Calu3 (cell line): ENCODE results near the gene TBC1D3I. TPM values are rescaled to one million over a fixed set of nuclear protein-coding genes. Genes with fewer than 3 reads are reported as not detected.
"Not testable (repeated sequence)": the region's sequence is repeated elsewhere in the genome, so short reads cannot be mapped to it uniquely, and the experiment has no call there.

Source experiments
- Bru-seq: library from RNA; stranded (reverse); fragments of 400-500 nt; gene quantifications from one replicate; lab custom pipeline; 2021; lab: Mats Ljungman, UMichigan
- BruChase-seq, 2 experiments: library from RNA; stranded (reverse); fragments of 400-500 nt; gene quantifications; one replicate each; lab custom pipeline; 2021; lab: Mats Ljungman, UMichigan
- BruUV-seq: library from RNA; stranded (reverse); fragments of 400-500 nt; replicated peaks from 2 replicates; lab custom pipeline; 2021; lab: Mats Ljungman, UMichigan
- CTCF ChIA-PET: fragments of 300-600 bp; sonication (Branson Sonifier 250); formaldehyde crosslinking; loops from one replicate; lab custom pipeline; 2022; ENCODE audit warnings: antibody characterized with exemption; lab: Charles Lee
- DNase-seq: peaks from one replicate; pipeline ENCODE4 v3.0.0; 2022
- H3K27ac Mint-ChIP-seq: one replicate; pipeline ENCODE4 v1.8.0; 2022; ENCODE audit warnings: mixed read lengths; ENCODE audit not compliant: unreplicated experiment
- H3K27me3 Mint-ChIP-seq: one replicate; pipeline ENCODE4 v1.8.0; 2022; ENCODE audit warnings: mixed read lengths; ENCODE audit not compliant: unreplicated experiment
- H3K36me3 Mint-ChIP-seq: one replicate; pipeline ENCODE4 v1.8.0; 2022; ENCODE audit warnings: mild to moderate bottlenecking, moderate library complexity, mixed read lengths; ENCODE audit not compliant: insufficient read depth, unreplicated experiment
- H3K4me1 Mint-ChIP-seq: one replicate; pipeline ENCODE4 v1.8.0; 2022; ENCODE audit warnings: mild to moderate bottlenecking, low read depth, mixed read lengths; ENCODE audit not compliant: unreplicated experiment
- H3K4me3 Mint-ChIP-seq: one replicate; pipeline ENCODE4 v1.8.0; 2022; ENCODE audit warnings: mild to moderate bottlenecking, low read depth, moderate library complexity, mixed read lengths; ENCODE audit not compliant: unreplicated experiment
- H3K9me3 Mint-ChIP-seq: one replicate; pipeline ENCODE4 v1.8.0; 2022; ENCODE audit warnings: low read depth, mixed read lengths; ENCODE audit not compliant: unreplicated experiment
- intact Hi-C: fragments of 100-400 bp; cut with micrococcal nuclease; formaldehyde crosslinking; loops from one replicate; pipeline ENCODE4 v1.10.0; 2022; ENCODE audit not compliant: unreplicated experiment
- long read RNA-seq: library from polyadenylated mRNA; stranded (forward); transcript quantifications from one replicate; pipeline ENCODE4 v2.0.0, GENCODE V29; 2022
- total RNA-seq: library from RNA; stranded (reverse); gene quantifications from 2 replicates; pipeline ENCODE4 v1.2.3, GENCODE V29; 2022

TBC1D3I gene
- 2.1 and 3.3 TPM in 2 replicates for total RNA-seq
- Bru-seq, nascent RNA: percentile 7 among the genes with signal in this experiment
- percentile 22 among the genes with signal in this experiment for BruChase-seq, experiment 1, labeled RNA remaining after a 6-hour chase
- percentile 25 among the genes with signal in this experiment for BruChase-seq, experiment 2, labeled RNA remaining after a 2-hour chase
- long read RNA-seq: 0 reads

DNA sequence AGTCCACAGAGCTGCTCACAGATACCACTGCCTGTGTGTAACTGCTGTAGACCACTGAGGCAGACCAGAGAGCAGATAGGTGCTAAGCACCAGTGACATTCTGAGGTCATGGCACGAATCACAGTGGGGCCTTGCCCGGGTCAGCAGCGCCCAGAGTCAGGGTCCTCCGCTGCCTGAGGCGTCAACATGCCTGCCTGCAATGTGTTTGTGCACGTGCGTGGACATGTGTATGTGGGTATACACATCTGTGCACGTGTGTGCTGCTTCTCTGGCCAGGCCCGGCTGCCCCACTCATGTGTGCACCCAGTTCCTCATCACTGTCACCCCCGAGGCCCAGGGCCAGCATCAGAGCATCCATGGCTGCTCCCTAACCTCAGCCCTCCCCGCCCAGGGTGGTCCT, at the start of gene TBC1D3I:
TSS of gene TBC1D3I (minus strand) at position 101 of the 400 bp plus-strand sequence. CDS start 1,585 bp downstream, outside the sequence.
- BruUV-seq, H3K4me1 Mint-ChIP-seq, H3K9me3 Mint-ChIP-seq, H3K4me3 Mint-ChIP-seq, intact Hi-C loops, DNase-seq, H3K27me3 Mint-ChIP-seq, CTCF ChIA-PET, H3K27ac Mint-ChIP-seq, H3K36me3 Mint-ChIP-seq: not testable (repeated sequence)

DNA sequence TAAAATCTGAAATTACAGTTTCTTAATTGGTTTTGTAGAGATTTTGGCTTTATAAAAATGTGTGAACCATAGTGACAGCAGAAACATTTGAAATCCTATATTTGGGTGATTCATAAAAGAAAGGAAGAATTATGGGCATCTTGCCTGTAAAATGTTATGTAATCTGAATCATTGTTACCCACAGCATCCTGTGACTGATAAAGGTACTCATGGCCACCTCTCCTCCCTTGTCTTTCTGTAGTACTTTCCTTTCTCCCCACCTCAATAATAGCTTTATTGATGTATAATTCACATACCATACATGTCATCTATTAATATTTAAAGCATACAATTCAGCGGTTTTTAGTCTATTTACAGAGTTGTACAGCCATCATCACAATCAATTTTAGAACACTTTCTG, 30.8 kb upstream of the TBC1D3I start:
- H3K27ac Mint-ChIP-seq, CTCF ChIA-PET, H3K4me3 Mint-ChIP-seq, DNase-seq, H3K27me3 Mint-ChIP-seq, H3K4me1 Mint-ChIP-seq, H3K9me3 Mint-ChIP-seq, H3K36me3 Mint-ChIP-seq, BruUV-seq, intact Hi-C loops: not testable (repeated sequence)

DNA sequence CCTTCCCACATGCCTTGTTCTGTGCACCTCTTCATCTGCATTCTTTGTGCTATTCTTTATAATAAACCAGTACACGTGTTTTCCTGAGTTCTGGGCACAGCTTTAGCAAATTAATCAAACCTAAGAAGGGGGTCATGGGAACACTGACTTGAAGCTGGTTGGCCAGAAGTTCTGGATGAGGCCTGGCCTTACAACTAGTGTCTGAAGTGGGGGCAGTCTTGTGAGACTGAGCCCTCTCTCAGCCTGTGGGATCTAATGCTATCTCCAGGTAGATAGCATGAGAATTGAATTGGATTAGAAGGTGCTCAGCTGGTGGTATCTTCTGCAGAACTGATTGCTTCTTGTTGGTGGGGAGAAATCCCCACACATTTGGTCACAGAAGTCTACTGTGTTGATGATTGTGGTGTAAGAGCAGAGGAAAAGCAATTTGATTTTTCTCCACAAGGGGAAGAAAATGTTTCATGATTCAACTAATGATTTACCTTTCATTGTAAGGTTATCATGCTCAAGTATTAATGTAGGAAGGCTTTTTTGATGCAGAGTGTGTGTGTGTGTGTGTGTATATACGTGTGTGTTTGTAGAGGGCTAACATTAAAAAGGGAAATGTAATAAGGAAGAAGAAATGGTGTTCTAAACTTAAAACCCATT, 25.7 kb upstream of the TBC1D3I start:
- BruUV-seq, H3K4me3 Mint-ChIP-seq, H3K36me3 Mint-ChIP-seq, H3K9me3 Mint-ChIP-seq, intact Hi-C loops, CTCF ChIA-PET, DNase-seq, H3K27ac Mint-ChIP-seq, H3K27me3 Mint-ChIP-seq, H3K4me1 Mint-ChIP-seq: not testable (repeated sequence)

DNA sequence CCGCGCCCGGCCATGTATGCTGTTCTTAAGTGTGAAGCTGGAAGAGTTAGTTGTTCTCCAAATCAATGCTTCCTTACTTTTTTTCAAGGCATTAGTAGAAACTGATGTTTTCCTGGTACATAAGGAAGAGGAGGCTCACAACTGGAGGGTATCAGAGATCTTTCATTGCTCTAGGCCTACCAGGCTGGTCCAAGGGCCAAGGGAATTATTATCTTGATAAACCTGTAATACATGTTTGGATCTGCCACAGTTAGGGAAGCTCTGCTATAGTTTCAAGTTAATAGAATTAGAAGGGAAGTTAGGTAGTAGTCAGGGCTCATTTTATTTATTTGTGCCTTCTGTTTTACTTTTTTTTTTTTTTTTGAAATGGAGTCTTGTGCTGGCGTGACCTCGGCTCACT, 19.8 kb upstream of the TBC1D3I start:
- H3K36me3 Mint-ChIP-seq, H3K4me3 Mint-ChIP-seq, H3K9me3 Mint-ChIP-seq, intact Hi-C loops, H3K27ac Mint-ChIP-seq, H3K27me3 Mint-ChIP-seq, BruUV-seq, DNase-seq, H3K4me1 Mint-ChIP-seq, CTCF ChIA-PET: not testable (repeated sequence)

DNA sequence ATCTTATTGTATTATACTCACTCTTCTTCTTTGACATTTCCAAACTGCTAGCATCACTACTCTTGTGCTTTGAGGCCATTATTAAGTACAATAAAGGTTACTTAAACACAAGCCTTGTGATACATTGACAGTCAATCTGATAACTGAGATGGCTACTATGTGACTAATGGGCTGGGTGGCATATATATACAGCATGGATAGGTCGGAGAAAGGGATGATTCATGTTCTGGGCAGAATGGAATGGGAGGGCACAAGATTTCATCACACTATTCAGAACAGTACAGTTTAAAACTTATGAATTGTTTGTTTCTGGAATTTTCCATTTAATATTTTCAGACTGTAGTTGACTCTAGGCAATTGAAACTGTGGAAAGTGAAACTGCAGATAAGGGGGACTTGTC, 18.9 kb upstream of the TBC1D3I start:
- H3K36me3 Mint-ChIP-seq, H3K9me3 Mint-ChIP-seq, H3K4me3 Mint-ChIP-seq, intact Hi-C loops, DNase-seq, H3K27ac Mint-ChIP-seq, CTCF ChIA-PET, H3K4me1 Mint-ChIP-seq, H3K27me3 Mint-ChIP-seq, BruUV-seq: not testable (repeated sequence)

DNA sequence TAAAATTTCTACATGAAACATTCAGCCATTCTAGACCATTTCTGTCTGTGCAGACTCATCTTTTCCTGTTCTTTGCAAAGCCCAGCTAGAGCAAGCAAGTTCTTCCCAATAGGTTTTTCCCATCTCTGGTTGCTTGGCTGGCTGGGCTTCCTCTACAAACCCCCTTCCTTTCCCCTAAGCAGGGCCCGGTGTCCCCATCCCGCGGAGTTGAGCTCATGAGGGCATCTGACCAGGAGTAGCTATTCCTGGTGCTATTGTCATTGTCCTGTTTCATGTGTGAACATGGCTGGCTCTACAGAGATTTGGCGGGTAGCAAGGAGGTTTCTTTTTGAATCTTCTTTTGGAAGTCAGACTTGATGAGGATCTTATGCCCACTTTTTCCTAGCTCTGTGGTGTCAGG, 22.3 kb downstream of the TBC1D3I start:
- H3K27ac Mint-ChIP-seq, H3K4me1 Mint-ChIP-seq, H3K36me3 Mint-ChIP-seq, H3K4me3 Mint-ChIP-seq, BruUV-seq, intact Hi-C loops, CTCF ChIA-PET, H3K9me3 Mint-ChIP-seq, H3K27me3 Mint-ChIP-seq: not testable (repeated sequence)
- DNase-seq: peak; percentile 0

DNA sequence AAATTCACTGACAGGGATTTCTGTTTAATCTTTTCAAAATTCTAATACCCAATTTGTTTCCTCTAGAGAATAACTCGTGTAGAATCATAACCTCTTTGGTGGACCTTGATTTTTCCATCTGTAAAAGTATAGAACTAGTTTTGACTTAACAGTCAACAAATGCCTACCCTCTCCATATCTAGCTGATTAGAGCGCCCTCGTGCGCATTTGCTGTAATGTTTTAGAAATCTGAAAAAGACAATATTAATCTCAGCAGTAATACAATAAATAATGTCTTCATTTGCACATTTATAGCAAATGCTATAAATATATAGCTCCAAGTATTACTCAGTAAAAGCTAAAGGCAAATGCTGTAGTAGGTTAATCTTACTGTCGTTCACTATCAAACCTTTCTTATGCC, 34.7 kb downstream of the TBC1D3I start:
- H3K27me3 Mint-ChIP-seq, H3K4me1 Mint-ChIP-seq, intact Hi-C loops, CTCF ChIA-PET, H3K9me3 Mint-ChIP-seq, DNase-seq, H3K36me3 Mint-ChIP-seq, H3K27ac Mint-ChIP-seq, BruUV-seq, H3K4me3 Mint-ChIP-seq: not testable (repeated sequence)

DNA sequence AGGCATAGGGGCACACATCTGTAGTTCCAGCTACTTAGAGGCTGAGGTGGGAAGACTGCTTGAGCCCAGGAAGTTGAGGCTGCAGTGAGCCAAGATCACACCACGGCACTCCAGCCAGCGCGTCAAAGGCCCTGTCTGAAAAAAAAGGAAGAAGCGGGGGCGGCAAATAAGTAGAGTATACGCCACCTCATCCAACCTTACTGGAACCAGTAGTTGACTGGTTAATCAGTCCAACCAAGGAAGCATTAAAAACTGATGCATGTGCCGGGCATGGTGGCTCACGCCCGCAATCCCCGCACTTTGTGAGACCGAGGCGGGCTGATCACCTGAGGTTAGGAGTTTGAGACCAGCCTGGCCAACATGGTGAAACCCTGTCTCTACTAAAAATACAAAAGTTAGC, 41.4 kb downstream of the TBC1D3I start:
- H3K27ac Mint-ChIP-seq: not testable (repeated sequence)

DNA sequence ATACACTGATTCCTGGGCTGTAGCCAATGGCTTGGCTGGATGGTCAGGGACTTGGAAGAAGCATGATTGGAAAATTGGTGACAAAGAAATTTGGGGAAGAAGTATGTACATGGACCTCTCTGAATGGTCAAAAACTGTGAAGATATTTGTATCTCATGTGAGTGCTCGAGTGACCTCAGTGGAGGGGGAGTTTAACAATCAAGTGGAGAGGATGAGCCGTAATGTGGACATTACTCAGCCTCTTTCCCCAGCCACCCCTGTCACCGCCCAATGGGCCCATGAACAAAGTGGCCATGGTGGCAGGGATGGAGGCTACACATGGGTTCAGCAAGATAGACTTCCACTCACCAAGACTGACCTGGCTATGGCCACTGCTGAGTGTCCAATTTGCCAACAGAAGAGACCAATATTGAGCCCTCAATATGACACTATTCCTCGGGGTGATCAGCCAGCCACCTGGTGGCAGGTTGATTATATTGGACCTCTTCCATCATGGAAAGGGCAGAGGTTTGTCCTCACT, 42.7 kb downstream of the TBC1D3I start:
- H3K36me3 Mint-ChIP-seq, DNase-seq, H3K27me3 Mint-ChIP-seq, intact Hi-C loops, BruUV-seq, H3K4me3 Mint-ChIP-seq, H3K27ac Mint-ChIP-seq, CTCF ChIA-PET, H3K9me3 Mint-ChIP-seq, H3K4me1 Mint-ChIP-seq: not testable (repeated sequence)

More for the DNA sequence above, 41.4 kb downstream of the TBC1D3I start:
- DNase-seq, H3K4me3 Mint-ChIP-seq, BruUV-seq, H3K9me3 Mint-ChIP-seq, H3K4me1 Mint-ChIP-seq, CTCF ChIA-PET, H3K27me3 Mint-ChIP-seq, H3K36me3 Mint-ChIP-seq, intact Hi-C loops: not testable (repeated sequence)
